IPS DF 6.9 (cell line): ENCODE data around the gene NOC4L.

Source experiments
- DNase-seq: peaks from one replicate; pipeline ENCODE4 v3.0.0-alpha.2; 2013; ENCODE audit warnings: low read depth, low spot score
- H3K27ac ChIP-seq: one replicate; pipeline ENCODE4 v1.5.1; 2013; ENCODE audit warnings: low read length, control low read depth
- H3K27me3 ChIP-seq: 2 replicates; pipeline ENCODE4 v1.6.1; 2013; ENCODE audit warnings: mild to moderate bottlenecking, low read length; ENCODE audit not compliant: control insufficient read depth, insufficient read depth
- H3K36me3 ChIP-seq: 2 replicates; pipeline ENCODE4 v1.6.1; 2013; ENCODE audit warnings: low read length; ENCODE audit not compliant: control insufficient read depth, insufficient read depth
- H3K4me1 ChIP-seq: 2 replicates; pipeline ENCODE4 v1.6.1; 2013; ENCODE audit warnings: low read length; ENCODE audit not compliant: control insufficient read depth, insufficient read depth
- H3K4me3 ChIP-seq: 2 replicates; pipeline ENCODE4 v1.5.1; 2013; ENCODE audit warnings: mild to moderate bottlenecking, low read length
- H3K9me3 ChIP-seq: 2 replicates; pipeline ENCODE4 v1.6.1; 2013; ENCODE audit warnings: low read length, inconsistent platforms; ENCODE audit not compliant: control insufficient read depth, insufficient read depth
- WGBS: extraction: QIAGEN DNeasy Blood & Tissue Kit; methylation state at CpG from one replicate; pipeline ENCODE4 v1.1.7; 2013; ENCODE audit warnings: mixed read lengths, missing lambda C conversion rate; ENCODE audit not compliant: insufficient read length, insufficient coverage; 5-methylcytosine and 5-hydroxymethylcytosine counted together

Gene NOC4L

DNA sequence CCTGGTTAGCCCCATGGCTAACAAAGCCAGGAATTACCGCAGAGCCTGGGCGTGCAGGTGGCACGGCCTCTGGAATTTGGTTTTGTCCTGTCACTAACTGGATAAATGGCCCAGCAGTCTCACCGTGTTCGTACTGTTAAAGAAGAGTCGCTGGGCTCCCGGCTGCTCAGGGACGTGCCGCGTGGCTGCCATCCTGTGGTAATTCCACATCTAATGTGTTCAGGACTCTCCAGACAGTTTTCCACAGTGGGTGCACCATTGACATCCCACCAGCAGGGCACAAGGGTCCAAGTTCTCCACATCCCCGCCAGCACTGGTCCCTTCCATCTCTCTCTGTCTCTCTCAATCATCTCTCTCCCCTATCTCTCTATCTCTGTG is 19.6 kb downstream of the NOC4L start:
- Histone ChIP-seq H3K9me3 (no peaks in the 10 kb centered on the region), H3K4me3 (no peak overlapping the region), H3K27ac (no peak overlapping the region), H3K27me3 (no peaks in the 10 kb centered on the region; the same call in 1 of the 2 replicates), H3K4me1 (no peaks in the 10 kb centered on the region), H3K36me3 (no peaks in the 10 kb centered on the region)
- no CpG with 5 or more reads among the region's 11 CpGs for WGBS
- DNase-seq = no peak

GRCh38 chr12:132164426-132164825 is 20.2 kb downstream of the NOC4L start:
- Histone ChIP-seq H3K36me3 (no peaks in the 10 kb centered on the region), H3K9me3 (no peaks in the 10 kb centered on the region), H3K27me3 (no peaks in the 10 kb centered on the region; the same call in 1 of the 2 replicates), H3K4me3 (no peak overlapping the region), H3K4me1 (no peaks in the 10 kb centered on the region), H3K27ac (no peak overlapping the region)
- no CpG with 5 or more reads among the region's 7 CpGs for WGBS
- DNase-seq = no peak

GRCh38 chr12:132165584-132165983 is 21.3 kb downstream of the NOC4L start:
- DNase-seq = no peak
- Histone ChIP-seq H3K4me3 (no peak overlapping the region), H3K36me3 (no peaks in the 10 kb centered on the region), H3K27me3 (no peaks in the 10 kb centered on the region; the same call in 1 of the 2 replicates), H3K27ac (no peak overlapping the region), H3K4me1 (no peaks in the 10 kb centered on the region), H3K9me3 (no peaks in the 10 kb centered on the region)
- no CpG with 5 or more reads among the region's 6 CpGs for WGBS

GRCh38 chr12:132166093-132166492 is 21.8 kb downstream of the NOC4L start:
- H3K36me3 ChIP-seq = no peaks in the 10 kb centered on the region
- no peaks in the 10 kb centered on the region; the same call in 1 of the 2 replicates for H3K27me3 ChIP-seq
- no peaks in the 10 kb centered on the region for H3K4me1 ChIP-seq
- no peaks in the 10 kb centered on the region for H3K9me3 ChIP-seq
- DNase-seq = no peak
- WGBS = 100% methylated on average over 1 of the region's 2 CpGs
- H3K27ac ChIP-seq = no peak overlapping the region
- no peak overlapping the region for H3K4me3 ChIP-seq

DNA sequence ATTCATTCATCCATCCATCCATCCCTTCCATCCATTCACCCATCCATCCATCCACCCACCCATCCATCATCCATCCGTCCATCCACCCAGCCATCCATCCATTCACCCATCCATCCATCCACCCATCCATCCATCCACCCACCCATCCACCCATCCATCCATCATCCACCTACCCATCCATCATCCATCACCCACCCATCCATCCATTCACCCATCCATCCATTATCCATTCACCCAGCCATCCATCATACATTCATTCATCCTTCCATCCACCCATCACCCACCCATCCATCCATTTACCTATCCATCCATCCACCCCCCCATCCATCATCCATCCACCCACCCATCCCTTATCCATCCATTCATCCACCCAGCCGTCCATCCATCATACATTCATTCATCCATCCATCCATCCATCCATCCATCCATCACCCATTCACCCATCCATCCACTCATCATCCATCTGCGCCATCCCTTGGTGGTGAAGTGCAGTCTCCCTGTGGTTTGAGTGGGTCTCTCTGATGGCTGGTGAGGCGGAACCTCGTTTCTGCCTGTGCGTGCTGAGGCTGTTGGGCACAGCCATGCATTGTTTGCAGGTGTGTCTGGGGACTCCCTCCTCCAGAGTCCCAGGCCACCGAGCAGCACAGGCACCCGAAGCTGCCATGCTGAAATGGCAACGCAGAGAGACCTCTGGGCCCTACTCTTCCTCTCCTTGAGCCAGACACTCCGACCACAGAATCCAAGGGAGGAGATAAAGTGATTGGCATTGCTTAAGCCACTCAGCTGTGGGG is 22.7 kb downstream of the NOC4L start:
- no peak for DNase-seq
- no peaks in the 10 kb centered on the region for H3K4me1 ChIP-seq
- H3K9me3 ChIP-seq = no peaks in the 10 kb centered on the region
- H3K27me3 ChIP-seq = no peaks in the 10 kb centered on the region; the same call in 1 of the 2 replicates
- H3K36me3 ChIP-seq = no peaks in the 10 kb centered on the region
- 100% methylated on average over 2 of the region's 10 CpGs for WGBS
- no peak overlapping the region for H3K27ac ChIP-seq
- H3K4me3 ChIP-seq = no peak overlapping the region

DNA sequence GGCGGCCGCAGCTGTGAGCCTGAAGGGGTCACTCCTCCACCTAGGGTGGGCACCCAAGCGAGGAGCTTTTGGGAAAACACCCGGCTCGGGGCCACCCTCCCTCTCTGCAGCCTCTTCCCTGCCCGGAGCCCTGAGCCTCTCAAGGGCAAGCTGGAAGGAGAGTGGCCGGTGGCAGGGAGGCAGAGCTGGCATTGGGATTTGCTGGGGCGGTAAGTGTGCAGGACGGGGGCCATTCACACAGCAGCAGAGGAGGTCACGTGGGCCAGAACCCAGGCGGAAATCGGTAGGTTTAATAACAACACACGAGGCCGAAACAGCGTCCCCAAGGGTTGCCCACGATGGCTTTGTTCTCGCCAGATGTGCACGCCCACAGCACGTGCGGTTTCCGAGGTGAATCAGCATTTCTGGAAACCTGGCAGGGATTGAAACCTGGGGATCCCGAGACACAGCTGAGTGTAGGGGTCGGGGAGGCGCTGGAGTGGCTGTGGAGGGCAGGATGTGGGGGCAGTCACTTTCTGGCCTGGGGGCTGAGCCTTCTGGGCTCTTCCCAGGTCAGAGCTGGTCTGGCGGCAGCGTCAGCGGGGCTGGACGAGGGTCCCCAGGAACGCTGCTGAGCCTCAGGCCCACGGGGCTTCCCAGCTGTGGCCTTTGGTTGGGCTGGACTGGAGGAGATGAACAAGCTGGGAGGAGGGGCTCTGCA is 23.5 kb downstream of the NOC4L start:
- Histone ChIP-seq H3K9me3 (no peaks in the 10 kb centered on the region), H3K4me3 (no peak overlapping the region), H3K36me3 (no peaks in the 10 kb centered on the region), H3K4me1 (no peaks in the 10 kb centered on the region), H3K27me3 (no peaks in the 10 kb centered on the region; the same call in 1 of the 2 replicates), H3K27ac (no peak overlapping the region)
- no CpG with 5 or more reads among the region's 30 CpGs for WGBS
- DNase-seq = no peak

- Histone ChIP-seq H3K9me3 (no peaks in the 10 kb centered on the region), H3K27me3 (no peaks in the 10 kb centered on the region), H3K27ac (no peak overlapping the region), H3K4me1 (no peaks in the 10 kb centered on the region), H3K36me3 (no peaks in the 10 kb centered on the region), H3K4me3 (no peak overlapping the region)
- WGBS = no CpG with 5 or more reads among the region's 31 CpGs
- no peak for DNase-seq
These were observed 24.2 kb downstream of the NOC4L start for GRCh38 chr12:132168311-132169031.

GRCh38 chr12:132169376-132169775 is 25.1 kb downstream of the NOC4L start:
- no peaks in the 10 kb centered on the region for H3K36me3 ChIP-seq
- WGBS = no CpG with 5 or more reads among the region's 17 CpGs
- DNase-seq = no peak
- H3K27ac ChIP-seq = no peak overlapping the region
- H3K9me3 ChIP-seq = no peaks in the 10 kb centered on the region
- no peak overlapping the region for H3K4me3 ChIP-seq
- no peaks in the 10 kb centered on the region for H3K27me3 ChIP-seq
- H3K4me1 ChIP-seq = no peaks in the 10 kb centered on the region

DNA sequence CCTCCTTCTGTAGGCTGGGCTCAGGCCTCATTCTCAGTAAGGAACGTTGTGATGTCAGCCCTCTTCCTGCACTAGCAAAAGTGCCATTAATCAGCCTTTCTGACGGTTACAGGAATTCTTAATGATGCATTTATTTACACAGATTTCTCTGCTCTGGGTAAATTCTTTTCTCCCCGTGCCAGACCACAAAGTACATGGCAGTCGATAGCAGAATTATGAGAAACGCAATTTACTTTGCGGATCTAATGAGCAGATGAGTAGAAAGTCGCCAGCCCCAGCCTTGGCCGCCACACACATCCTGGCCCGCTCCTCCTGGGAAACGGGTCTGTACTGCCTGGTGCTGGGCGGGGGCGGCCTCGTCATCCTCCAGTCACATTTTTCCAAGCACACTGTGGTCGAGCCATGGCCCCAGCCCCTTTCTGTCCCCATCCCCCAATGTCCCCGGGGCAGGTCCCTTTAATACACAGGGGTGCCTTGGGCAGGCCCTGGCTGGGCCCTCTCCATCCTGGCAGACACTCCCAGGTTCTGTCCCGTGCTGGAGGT is 25.9 kb downstream of the NOC4L start:
- Histone ChIP-seq H3K4me3 (no peak overlapping the region), H3K27ac (no peak overlapping the region), H3K4me1 (no peaks in the 10 kb centered on the region), H3K27me3 (no peaks in the 10 kb centered on the region), H3K9me3 (no peaks in the 10 kb centered on the region), H3K36me3 (no peaks in the 10 kb centered on the region)
- no peak for DNase-seq
- WGBS = no CpG with 5 or more reads among the region's 16 CpGs

DNA sequence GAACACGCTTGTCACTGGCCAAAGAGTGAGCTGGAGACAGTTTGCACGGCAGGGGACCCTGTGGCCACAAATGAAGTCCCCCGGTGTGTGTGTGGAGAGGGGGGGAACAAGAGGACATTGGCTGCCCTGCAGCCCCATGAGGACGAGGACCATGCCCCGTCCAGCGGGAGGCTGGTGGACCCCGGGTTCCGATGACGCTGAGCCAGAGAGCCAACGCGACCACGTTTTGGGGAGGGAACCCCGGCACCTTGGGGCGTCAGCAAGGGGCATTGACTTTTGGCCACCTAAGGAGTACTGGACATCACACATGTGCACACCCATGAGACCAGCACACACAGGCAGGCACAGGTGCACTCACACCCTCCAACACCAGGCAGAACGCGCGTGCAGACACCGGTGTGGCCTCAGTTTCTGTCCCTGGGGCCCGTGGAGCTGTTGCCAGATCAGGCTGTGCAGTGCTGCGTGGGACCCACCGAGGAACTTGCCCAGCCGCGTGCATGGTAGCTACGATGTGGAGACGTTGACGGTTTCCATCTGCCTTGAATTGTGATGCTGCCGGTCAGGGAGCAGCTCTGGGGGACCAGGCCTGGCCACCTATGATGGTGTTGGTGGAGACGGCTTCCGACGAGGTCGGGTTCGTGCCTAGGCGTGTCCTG is 26.5 kb downstream of the NOC4L start:
- no peak overlapping the region for H3K4me3 ChIP-seq
- H3K27ac ChIP-seq = no peak overlapping the region
- no CpG with 5 or more reads among the region's 33 CpGs for WGBS
- no peaks in the 10 kb centered on the region for H3K36me3 ChIP-seq
- H3K4me1 ChIP-seq = no peaks in the 10 kb centered on the region
- no peaks in the 10 kb centered on the region for H3K27me3 ChIP-seq
- no peaks in the 10 kb centered on the region for H3K9me3 ChIP-seq
- no peak for DNase-seq
